OCI-LY3 (cell line): ENCODE results near the gene ST7.

Experiments used
- EZH2phosphoT487 ChIP-seq: fragments of 200-600 bp; shearing (Covaris generic); IDR thresholded peaks from 2 replicates; pipeline ENCODE4 v1.6.1; 2018; ENCODE audit warnings: antibody characterized with exemption, mixed run types, low read depth
- TF ChIP-seq, protein P1 (sequence below): fragments of 200-600, 300-600 bp; sonication (generic); IDR thresholded peaks from 2 replicates; pipeline ENCODE4 v1.5.1; 2014; ENCODE audit warnings: antibody characterized with exemption, low read length, low read depth

- TF ChIP-seq, protein P1, sequence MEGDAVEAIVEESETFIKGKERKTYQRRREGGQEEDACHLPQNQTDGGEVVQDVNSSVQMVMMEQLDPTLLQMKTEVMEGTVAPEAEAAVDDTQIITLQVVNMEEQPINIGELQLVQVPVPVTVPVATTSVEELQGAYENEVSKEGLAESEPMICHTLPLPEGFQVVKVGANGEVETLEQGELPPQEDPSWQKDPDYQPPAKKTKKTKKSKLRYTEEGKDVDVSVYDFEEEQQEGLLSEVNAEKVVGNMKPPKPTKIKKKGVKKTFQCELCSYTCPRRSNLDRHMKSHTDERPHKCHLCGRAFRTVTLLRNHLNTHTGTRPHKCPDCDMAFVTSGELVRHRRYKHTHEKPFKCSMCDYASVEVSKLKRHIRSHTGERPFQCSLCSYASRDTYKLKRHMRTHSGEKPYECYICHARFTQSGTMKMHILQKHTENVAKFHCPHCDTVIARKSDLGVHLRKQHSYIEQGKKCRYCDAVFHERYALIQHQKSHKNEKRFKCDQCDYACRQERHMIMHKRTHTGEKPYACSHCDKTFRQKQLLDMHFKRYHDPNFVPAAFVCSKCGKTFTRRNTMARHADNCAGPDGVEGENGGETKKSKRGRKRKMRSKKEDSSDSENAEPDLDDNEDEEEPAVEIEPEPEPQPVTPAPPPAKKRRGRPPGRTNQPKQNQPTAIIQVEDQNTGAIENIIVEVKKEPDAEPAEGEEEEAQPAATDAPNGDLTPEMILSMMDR = no peak
- TF ChIP-seq EZH2phosphoT487 = no peak
These were observed 285.2 kb downstream of the ST7 start for GRCh38 chr7:117238472-117238871.
